OCI-LY1 (cell line): ENCODE measurements around the gene HACD2.

Experiments used
- EZH2 ChIP-seq: fragments of 200-600 bp; sonication (generic), shearing (Covaris generic); IDR thresholded peaks from 2 replicates; pipeline ENCODE4 v1.8.0; 2017; ENCODE audit warnings: borderline replicate concordance, mixed run types, mild to moderate bottlenecking, antibody characterized with exemption, low read length, moderate library complexity, mixed read lengths
- TF ChIP-seq, protein P1 (sequence below): fragments of 200-600 bp; sonication (generic), shearing (Covaris generic); IDR thresholded peaks from 2 replicates; pipeline ENCODE4 v1.5.1; 2017; ENCODE audit warnings: mild to moderate bottlenecking, antibody characterized with exemption, low read length, moderate library complexity, mixed read lengths

DNA sequence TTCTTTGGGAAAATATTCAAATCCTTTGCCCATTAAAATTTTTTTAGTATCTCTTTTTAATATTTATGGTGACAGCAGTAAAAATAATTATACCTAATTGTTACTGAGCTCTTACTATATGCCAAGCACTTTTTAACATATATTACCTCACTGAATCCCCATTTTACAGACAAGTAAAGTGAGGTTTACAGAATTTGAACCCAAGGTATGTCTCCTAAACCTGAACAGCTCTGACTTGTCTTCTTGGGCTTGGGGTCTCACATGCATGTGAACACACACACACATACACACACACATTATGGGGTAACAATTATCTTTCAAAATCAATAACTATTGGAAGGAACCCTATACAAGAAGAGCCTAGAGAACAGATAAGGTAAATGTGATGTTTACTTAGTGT lies 73.8 kb downstream of the HACD2 start:
- TF ChIP-seq, protein P1, sequence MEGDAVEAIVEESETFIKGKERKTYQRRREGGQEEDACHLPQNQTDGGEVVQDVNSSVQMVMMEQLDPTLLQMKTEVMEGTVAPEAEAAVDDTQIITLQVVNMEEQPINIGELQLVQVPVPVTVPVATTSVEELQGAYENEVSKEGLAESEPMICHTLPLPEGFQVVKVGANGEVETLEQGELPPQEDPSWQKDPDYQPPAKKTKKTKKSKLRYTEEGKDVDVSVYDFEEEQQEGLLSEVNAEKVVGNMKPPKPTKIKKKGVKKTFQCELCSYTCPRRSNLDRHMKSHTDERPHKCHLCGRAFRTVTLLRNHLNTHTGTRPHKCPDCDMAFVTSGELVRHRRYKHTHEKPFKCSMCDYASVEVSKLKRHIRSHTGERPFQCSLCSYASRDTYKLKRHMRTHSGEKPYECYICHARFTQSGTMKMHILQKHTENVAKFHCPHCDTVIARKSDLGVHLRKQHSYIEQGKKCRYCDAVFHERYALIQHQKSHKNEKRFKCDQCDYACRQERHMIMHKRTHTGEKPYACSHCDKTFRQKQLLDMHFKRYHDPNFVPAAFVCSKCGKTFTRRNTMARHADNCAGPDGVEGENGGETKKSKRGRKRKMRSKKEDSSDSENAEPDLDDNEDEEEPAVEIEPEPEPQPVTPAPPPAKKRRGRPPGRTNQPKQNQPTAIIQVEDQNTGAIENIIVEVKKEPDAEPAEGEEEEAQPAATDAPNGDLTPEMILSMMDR, result no peak
- TF ChIP-seq EZH2, result no peak
